ENCODE results near the gene TRIO. TPM values are rescaled to one million over a fixed set of nuclear protein-coding genes. Genes with fewer than 3 reads are reported as not detected.

Gene TRIO
- total RNA-seq, 2 experiments from 2014 or later, result 5.7 to 15.7 TPM

- H3K27ac Mint-ChIP-seq, result no peak overlapping the region
- CTCF ChIA-PET, result no interaction called here
- peaks cover 19% of the 10 kb centered on the region for H3K27me3 Mint-ChIP-seq
- no peaks in the 10 kb centered on the region for H3K36me3 Mint-ChIP-seq
- DNase-seq (no peak), ATAC-seq (no peak)
- H3K9me3 Mint-ChIP-seq (ENCODE audit: low read depth), result no peaks in the 10 kb centered on the region
- no peaks in the 10 kb centered on the region for H3K4me1 Mint-ChIP-seq
- no peak overlapping the region for H3K4me3 Mint-ChIP-seq
Measured at GRCh38 chr5:14310901-14311300, 167.8 kb downstream of the TRIO start.

DNA sequence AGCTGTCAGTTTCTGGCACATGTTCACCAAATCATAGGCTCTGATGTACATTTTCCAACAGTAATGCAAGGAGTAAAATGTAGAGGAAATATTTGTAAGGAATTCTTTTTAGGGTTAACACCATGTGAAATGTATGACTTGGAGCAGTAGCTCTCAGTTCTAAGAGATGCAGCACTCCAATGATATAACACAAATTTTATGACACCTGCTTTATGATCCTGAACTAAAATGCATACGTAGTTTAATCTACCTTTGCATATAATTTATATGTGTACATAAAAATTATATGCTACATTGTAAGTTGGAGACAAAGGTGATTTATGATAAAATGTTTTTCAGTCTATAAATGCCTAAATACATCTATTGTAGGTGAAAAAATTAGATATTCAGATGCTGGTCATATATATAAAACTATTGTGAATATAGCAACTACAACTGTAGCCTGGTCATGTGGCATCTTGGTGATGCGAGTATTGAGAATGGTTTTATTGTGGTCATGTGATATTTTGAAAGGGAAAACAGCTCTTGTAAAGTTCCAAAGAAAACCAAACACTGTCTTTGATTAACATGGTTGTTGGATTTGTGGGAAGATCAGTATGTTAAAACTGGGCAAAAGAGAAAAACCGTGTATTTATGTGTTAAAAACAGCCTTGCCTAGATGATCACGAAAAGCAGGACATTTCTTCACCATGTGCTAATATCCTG is 171.0 kb downstream of the TRIO start:
- DNase-seq, result no peak
- H3K27me3 Mint-ChIP-seq, result peaks cover 20% of the 10 kb centered on the region
- no peak overlapping the region for H3K27ac Mint-ChIP-seq
- no peak overlapping the region for H3K4me3 Mint-ChIP-seq
- H3K4me1 Mint-ChIP-seq, result no peaks in the 10 kb centered on the region
- CTCF ChIA-PET, result no interaction called here
- no peak for ATAC-seq
- H3K36me3 Mint-ChIP-seq, result no peaks in the 10 kb centered on the region
- no peaks in the 10 kb centered on the region for H3K9me3 Mint-ChIP-seq (ENCODE audit: low read depth)

DNA sequence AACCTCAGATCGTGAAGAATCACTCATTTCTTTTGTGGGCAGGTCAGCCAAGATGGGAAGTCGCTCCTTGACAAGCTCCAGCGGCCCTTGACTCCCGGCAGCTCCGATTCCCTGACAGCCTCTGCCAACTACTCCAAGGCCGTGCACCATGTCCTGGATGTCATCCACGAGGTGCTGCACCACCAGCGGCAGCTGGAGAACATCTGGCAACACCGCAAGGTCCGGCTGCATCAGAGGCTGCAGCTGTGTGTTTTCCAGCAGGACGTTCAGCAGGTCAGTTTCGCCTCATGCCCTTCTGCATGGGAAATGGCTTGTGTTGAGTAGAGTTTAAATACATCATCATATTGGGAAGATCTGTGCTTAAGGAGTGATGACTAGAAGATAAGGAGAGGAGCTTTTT is 173.3 kb downstream of the TRIO start:
- Mint-ChIP-seq H3K4me1 (no peaks in the 10 kb centered on the region), H3K9me3 (ENCODE audit: low read depth) (no peaks in the 10 kb centered on the region), H3K36me3 (no peaks in the 10 kb centered on the region), H3K4me3 (no peak overlapping the region), H3K27me3 (peaks cover 18% of the 10 kb centered on the region), H3K27ac (no peak overlapping the region)
- DNase-seq (no peak), ATAC-seq (no peak)
- CTCF ChIA-PET, result no interaction called here

DNA sequence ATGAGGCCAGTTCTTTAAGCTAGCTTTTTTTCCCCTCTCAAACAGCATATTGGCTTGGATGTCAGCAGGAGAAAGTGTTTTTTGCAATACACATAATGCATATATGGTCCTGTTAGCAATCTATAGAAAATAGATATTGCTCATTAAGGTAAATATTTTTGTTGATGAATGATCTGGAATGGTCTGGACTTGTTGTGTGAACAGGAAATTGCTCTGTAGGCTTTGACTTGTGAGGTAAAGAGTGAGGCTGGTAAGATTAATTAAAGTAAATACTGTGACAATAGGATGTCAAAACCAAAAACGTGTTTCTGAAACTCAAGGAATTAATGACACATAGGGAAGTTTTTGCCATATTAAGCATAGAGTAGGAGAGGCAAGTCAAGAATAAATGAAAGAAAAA is 176.0 kb downstream of the TRIO start:
- no peaks in the 10 kb centered on the region for H3K9me3 Mint-ChIP-seq (ENCODE audit: low read depth)
- ATAC-seq, result no peak
- CTCF ChIA-PET, result no interaction called here
- no peak for DNase-seq
- H3K36me3 Mint-ChIP-seq, result no peaks in the 10 kb centered on the region
- no peaks in the 10 kb centered on the region for H3K4me1 Mint-ChIP-seq
- peaks cover 20% of the 10 kb centered on the region for H3K27me3 Mint-ChIP-seq
- no peak overlapping the region for H3K4me3 Mint-ChIP-seq
- no peak overlapping the region for H3K27ac Mint-ChIP-seq

DNA sequence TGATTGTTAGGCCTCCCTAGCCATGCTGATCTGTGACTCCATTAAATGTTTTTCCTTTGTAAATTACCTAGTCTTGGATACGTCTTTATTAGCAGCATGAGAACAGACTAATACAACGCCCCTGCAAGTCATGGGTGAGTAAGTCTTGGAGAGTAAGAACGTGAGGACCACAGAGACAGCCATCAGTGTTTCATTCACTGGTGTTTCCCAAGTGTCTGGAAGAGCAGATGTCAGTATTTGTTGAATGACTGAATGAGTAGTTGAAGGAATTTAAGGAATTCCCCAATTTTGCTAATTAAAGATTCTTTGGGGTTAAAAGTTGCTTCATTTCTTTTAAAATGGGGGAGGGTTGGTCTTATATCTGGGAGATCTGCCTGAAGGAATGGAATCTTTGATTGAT is 178.8 kb downstream of the TRIO start:
- H3K27ac Mint-ChIP-seq, result no peak overlapping the region
- no peaks in the 10 kb centered on the region for H3K36me3 Mint-ChIP-seq
- no peaks in the 10 kb centered on the region for H3K9me3 Mint-ChIP-seq (ENCODE audit: low read depth)
- DNase-seq (no peak), ATAC-seq (no peak)
- no peaks in the 10 kb centered on the region for H3K4me1 Mint-ChIP-seq
- peaks cover 17% of the 10 kb centered on the region for H3K27me3 Mint-ChIP-seq
- no peak overlapping the region for H3K4me3 Mint-ChIP-seq
- CTCF ChIA-PET, result no interaction called here

- DNase-seq (no peak), ATAC-seq (no peak)
- H3K27me3 Mint-ChIP-seq, result peaks cover 17% of the 10 kb centered on the region
- H3K27ac Mint-ChIP-seq, result no peak overlapping the region
- no peaks in the 10 kb centered on the region for H3K36me3 Mint-ChIP-seq
- CTCF ChIA-PET, result interaction anchor here (5.1 kb wide), 1 partner anchor 326 kb away, joined by 17 read pairs; no protein-coding TSS in a partner anchor
- H3K9me3 Mint-ChIP-seq (ENCODE audit: low read depth), result no peaks in the 10 kb centered on the region
- H3K4me1 Mint-ChIP-seq, result no peaks in the 10 kb centered on the region
- no peak overlapping the region for H3K4me3 Mint-ChIP-seq
Measured at GRCh38 chr5:14322437-14323187, 179.5 kb downstream of the TRIO start.

GRCh38 chr5:14323466-14323865 is 180.3 kb downstream of the TRIO start:
- ATAC-seq, result no peak
- no peaks in the 10 kb centered on the region for H3K4me1 Mint-ChIP-seq
- H3K9me3 Mint-ChIP-seq (ENCODE audit: low read depth), result no peaks in the 10 kb centered on the region
- H3K36me3 Mint-ChIP-seq, result no peaks in the 10 kb centered on the region
- no peak overlapping the region for H3K4me3 Mint-ChIP-seq
- H3K27me3 Mint-ChIP-seq, result peaks cover 17% of the 10 kb centered on the region
- CTCF ChIA-PET, result interaction anchor here (2.2 to 5.1 kb wide), 2 partner anchors 14 to 325 kb away, joined by 5 to 17 read pairs; no protein-coding TSS in a partner anchor
- H3K27ac Mint-ChIP-seq, result no peak overlapping the region
- no peak for DNase-seq

- no peaks in the 10 kb centered on the region for H3K4me1 Mint-ChIP-seq
- no peak for DNase-seq
- no peaks in the 10 kb centered on the region for H3K9me3 Mint-ChIP-seq (ENCODE audit: low read depth)
- no peak for ATAC-seq
- no peak overlapping the region for H3K27ac Mint-ChIP-seq
- no peaks in the 10 kb centered on the region for H3K36me3 Mint-ChIP-seq
- CTCF ChIA-PET, result interaction anchor here (2.2 to 5.1 kb wide), 2 partner anchors 12 to 323 kb away, joined by 5 to 17 read pairs; no protein-coding TSS in a partner anchor
- peaks cover 22% of the 10 kb centered on the region for H3K27me3 Mint-ChIP-seq
- no peak overlapping the region for H3K4me3 Mint-ChIP-seq
Measured at GRCh38 chr5:14325369-14325768, 182.2 kb downstream of the TRIO start.

DNA sequence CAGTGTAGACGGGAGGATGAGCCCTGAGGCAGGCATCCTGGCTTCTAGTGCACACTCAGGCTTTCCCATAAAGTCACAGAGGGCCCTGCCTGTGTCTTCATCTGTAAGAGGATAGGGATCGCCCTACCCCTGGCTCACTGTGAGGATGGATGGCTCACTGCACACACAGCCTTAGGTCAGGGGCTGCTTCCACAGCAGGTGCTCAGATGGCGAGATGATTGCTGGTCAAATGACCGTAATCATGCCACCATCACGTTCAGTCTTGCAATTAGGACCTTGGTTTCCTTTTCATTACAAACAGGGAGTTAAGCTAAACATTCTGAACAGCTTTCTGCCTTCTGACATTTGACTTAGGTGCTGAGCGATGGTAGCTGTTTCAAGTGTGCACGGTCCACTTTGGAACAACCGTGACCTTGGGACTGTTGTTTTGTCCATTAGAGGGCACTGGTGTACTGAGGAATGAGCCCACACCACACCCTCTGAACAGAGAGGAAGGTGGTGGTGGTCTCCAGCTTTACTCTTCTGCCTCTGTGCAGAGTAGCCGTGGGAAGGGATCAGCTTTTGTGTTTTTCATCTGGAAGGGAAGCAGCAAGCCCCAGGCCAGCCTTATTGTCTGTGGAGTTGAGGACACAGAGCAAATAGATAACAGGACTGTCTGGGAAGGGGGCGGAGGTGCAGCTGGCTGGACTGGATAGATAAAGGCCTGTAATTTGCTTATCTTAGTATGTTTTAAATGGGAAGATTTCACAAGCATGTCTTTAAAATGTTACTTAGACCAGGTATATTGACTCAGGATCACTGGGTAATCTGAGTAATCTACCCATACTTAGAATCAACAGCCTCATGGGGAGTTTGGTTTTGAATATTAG is 183.1 kb downstream of the TRIO start:
- Mint-ChIP-seq H3K4me1 (peaks cover 6% of the 10 kb centered on the region), H3K9me3 (ENCODE audit: low read depth) (no peaks in the 10 kb centered on the region), H3K27me3 (peaks cover 30% of the 10 kb centered on the region), H3K36me3 (no peaks in the 10 kb centered on the region), H3K4me3 (no peak overlapping the region), H3K27ac (no peak overlapping the region)
- no peak for ATAC-seq
- CTCF ChIA-PET, result interaction anchor here (5.1 kb wide), 1 partner anchor 322 kb away, joined by 17 read pairs; no protein-coding TSS in a partner anchor
- no peak for DNase-seq

GRCh38 chr5:14327624-14328023 is 184.5 kb downstream of the TRIO start:
- Mint-ChIP-seq H3K27me3 (peaks cover 27% of the 10 kb centered on the region), H3K4me3 (no peak overlapping the region), H3K27ac (no peak overlapping the region), H3K36me3 (no peaks in the 10 kb centered on the region), H3K4me1 (peaks cover 16% of the 10 kb centered on the region), H3K9me3 (ENCODE audit: low read depth) (no peaks in the 10 kb centered on the region)
- no peak for ATAC-seq
- CTCF ChIA-PET, result no interaction called here
- no peak for DNase-seq

GRCh38 chr5:14328144-14328543 is 185.0 kb downstream of the TRIO start:
- no peak for DNase-seq
- Mint-ChIP-seq H3K9me3 (ENCODE audit: low read depth) (no peaks in the 10 kb centered on the region), H3K27ac (no peak overlapping the region), H3K27me3 (peaks cover 27% of the 10 kb centered on the region), H3K36me3 (no peaks in the 10 kb centered on the region), H3K4me1 (peaks cover 18% of the 10 kb centered on the region), H3K4me3 (no peak overlapping the region)
- CTCF ChIA-PET, result no interaction called here
- ATAC-seq, result no peak

DNA sequence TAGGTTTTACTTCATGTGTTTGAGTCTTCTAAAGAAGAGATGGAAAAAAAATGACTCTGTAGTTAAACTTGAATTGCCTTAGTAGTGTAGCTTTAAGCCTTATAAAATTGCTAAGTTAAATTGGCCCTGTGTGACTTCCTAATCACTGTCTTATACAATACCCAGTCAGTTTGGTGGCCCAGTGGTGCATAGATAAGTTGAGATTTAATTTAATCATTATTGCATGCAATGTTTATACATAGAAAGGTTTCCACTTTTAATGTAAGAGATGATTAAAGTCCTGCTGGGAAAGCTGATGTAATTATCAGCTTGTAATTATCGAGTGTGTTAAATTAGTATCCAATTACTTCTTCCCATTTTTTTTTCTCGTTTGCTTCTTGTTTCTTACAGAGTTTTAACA is 187.1 kb downstream of the TRIO start:
- peaks cover 26% of the 10 kb centered on the region for H3K27me3 Mint-ChIP-seq
- H3K4me3 Mint-ChIP-seq, result no peak overlapping the region
- H3K27ac Mint-ChIP-seq, result no peak overlapping the region
- no peaks in the 10 kb centered on the region for H3K9me3 Mint-ChIP-seq (ENCODE audit: low read depth)
- H3K36me3 Mint-ChIP-seq, result no peaks in the 10 kb centered on the region
- DNase-seq (no peak), ATAC-seq (no peak)
- CTCF ChIA-PET, result interaction anchor here (1.2 to 1.3 kb wide), 2 partner anchors 21 to 319 kb away, joined by 3 to 4 read pairs; no protein-coding TSS in a partner anchor
- H3K4me1 Mint-ChIP-seq, result peaks cover 18% of the 10 kb centered on the region

- ATAC-seq (no peak), DNase-seq (no peak)
- Mint-ChIP-seq H3K36me3 (no peaks in the 10 kb centered on the region), H3K4me3 (no peak overlapping the region), H3K9me3 (ENCODE audit: low read depth) (no peaks in the 10 kb centered on the region), H3K4me1 (peaks cover 18% of the 10 kb centered on the region), H3K27ac (no peak overlapping the region), H3K27me3 (peaks cover 26% of the 10 kb centered on the region)
- CTCF ChIA-PET, result interaction anchor here (1.0 to 1.3 kb wide), 3 partner anchors 20 to 318 kb away, joined by 3 to 4 read pairs (median 3); no protein-coding TSS in a partner anchor
Measured at GRCh38 chr5:14330729-14331385, 187.7 kb downstream of the TRIO start.

Data from activated CD8-positive, alpha-beta memory T cell treated with anti-CD3 and anti-CD28 coated beads, Interleukin-2, amount 10 ng/mL, durations not matched to agents 7 days and 5 days (primary cell).